ENCODE results near the gene SYNPR. TPM values are rescaled to one million over a fixed set of nuclear protein-coding genes. Genes with fewer than 3 reads are reported as not detected.

SYNPR gene
- total RNA-seq, 2 experiments from 2014 or later = not detected

DNA sequence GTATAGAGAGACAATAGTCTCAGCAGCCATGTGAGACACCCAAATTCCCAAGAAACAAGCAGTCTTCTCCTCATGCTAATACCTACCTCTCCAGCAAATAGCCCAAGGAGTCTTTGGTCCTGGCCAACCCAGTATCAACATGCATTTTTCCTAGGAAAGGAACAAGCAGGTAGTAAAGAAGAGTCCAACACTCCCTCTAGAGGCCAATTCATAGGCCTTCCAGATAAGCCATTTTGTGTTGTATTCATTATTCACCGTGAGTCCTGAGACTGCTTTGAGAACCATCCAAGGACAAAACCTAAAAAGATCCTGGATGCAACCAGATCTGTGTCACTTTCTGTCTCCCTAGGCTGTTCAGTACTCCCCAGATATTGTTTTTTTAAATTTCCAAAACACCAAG is 310.8 kb downstream of the SYNPR start:
- Histone ChIP-seq H3K36me3 (ENCODE audit: insufficient read depth, low read length) (no peaks in the 10 kb centered on the region), H3K4me1 (ENCODE audit: insufficient read depth, low read length) (no peaks in the 10 kb centered on the region), H3K4me3 (ENCODE audit: low read length) (no peak overlapping the region), H3K27ac (ENCODE audit: low read depth in 1 of 2, low read length in 2 of 2) (no peak overlapping the region), H3K27me3 (ENCODE audit: control insufficient read depth in 1 of 2, insufficient read depth in 2 of 2, low read length in 2 of 2) (no peaks in the 10 kb centered on the region), H3K9me3 (ENCODE audit: control insufficient read depth in 1 of 2, insufficient read depth in 1 of 2, low read length in 2 of 2) (peaks cover 0 to 10% of the 10 kb centered on the region in 2 experiments)
- TF ChIP-seq CTCF (IDR thresholded peaks at IDR 0.05) = no peak
- Mint-ChIP-seq H3K9me3 (peaks cover 6% of the 10 kb centered on the region), H3K36me3 (ENCODE audit: low read depth) (no peaks in the 10 kb centered on the region), H3K27me3 (no peaks in the 10 kb centered on the region), H3K27ac (no peak overlapping the region), H3K4me1 (ENCODE audit: low read depth) (no peaks in the 10 kb centered on the region), H3K4me3 (no peak overlapping the region)
- ATAC-seq (ENCODE audit: poor library complexity) (no peak), DNase-seq (no peak)
- intact Hi-C loops (cut with DNase I, micrococcal nuclease) = no loop called here
- ChIA-PET CTCF (no interaction called here), POLR2A (no interaction called here)

- Mint-ChIP-seq H3K9me3 (peaks cover under 1% of the 10 kb centered on the region), H3K36me3 (ENCODE audit: low read depth) (no peaks in the 10 kb centered on the region), H3K4me3 (no peak overlapping the region), H3K27ac (no peak overlapping the region), H3K4me1 (ENCODE audit: low read depth) (no peaks in the 10 kb centered on the region), H3K27me3 (no peaks in the 10 kb centered on the region)
- Histone ChIP-seq H3K4me3 (ENCODE audit: low read length) (no peak overlapping the region), H3K4me1 (ENCODE audit: insufficient read depth, low read length) (no peaks in the 10 kb centered on the region), H3K27me3 (ENCODE audit: control insufficient read depth in 1 of 2, insufficient read depth in 2 of 2, low read length in 2 of 2) (no peaks in the 10 kb centered on the region), H3K9me3 (ENCODE audit: control insufficient read depth in 1 of 2, insufficient read depth in 1 of 2, low read length in 2 of 2) (peaks cover 0 to 5% of the 10 kb centered on the region in 2 experiments), H3K36me3 (ENCODE audit: insufficient read depth, low read length) (no peaks in the 10 kb centered on the region), H3K27ac (ENCODE audit: low read depth in 1 of 2, low read length in 2 of 2) (no peak overlapping the region)
- no peak for ATAC-seq (ENCODE audit: poor library complexity)
- intact Hi-C loops (cut with DNase I, micrococcal nuclease) = no loop called here
- DNase-seq = no peak
- CTCF ChIA-PET = no interaction called here
- POLR2A ChIA-PET = no interaction called here
- TF ChIP-seq CTCF (IDR thresholded peaks at IDR 0.05) = no peak
Measured at GRCh38 chr3:63593779-63594178, 315.7 kb downstream of the SYNPR start.

DNA sequence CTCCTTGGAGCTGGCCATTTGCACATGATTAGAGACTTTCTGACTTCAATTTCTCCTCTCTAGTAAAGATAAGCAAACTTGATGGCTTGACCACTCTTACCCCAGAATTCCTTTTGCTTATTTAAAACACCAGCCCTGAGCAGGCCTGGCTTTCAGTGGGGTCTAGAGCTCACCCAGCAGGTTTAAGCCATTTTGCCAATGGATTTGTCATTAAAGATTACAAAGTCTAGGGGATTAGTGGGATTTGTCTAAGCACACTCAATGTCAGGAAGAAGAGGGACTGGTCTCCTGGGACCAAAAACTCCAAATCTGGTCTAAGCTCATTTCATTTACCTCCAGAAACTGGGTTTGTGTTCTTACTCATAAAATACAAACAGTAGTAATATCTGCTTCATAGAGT is 317.1 kb downstream of the SYNPR start:
- DNase-seq (no peak), ATAC-seq (ENCODE audit: poor library complexity) (no peak)
- Mint-ChIP-seq H3K27ac (no peak overlapping the region), H3K4me3 (no peak overlapping the region), H3K36me3 (ENCODE audit: low read depth) (no peaks in the 10 kb centered on the region), H3K9me3 (no peaks in the 10 kb centered on the region), H3K27me3 (no peaks in the 10 kb centered on the region), H3K4me1 (ENCODE audit: low read depth) (no peaks in the 10 kb centered on the region)
- Histone ChIP-seq H3K4me3 (ENCODE audit: low read length) (no peak overlapping the region), H3K4me1 (ENCODE audit: insufficient read depth, low read length) (no peaks in the 10 kb centered on the region), H3K36me3 (ENCODE audit: insufficient read depth, low read length) (no peaks in the 10 kb centered on the region), H3K27me3 (ENCODE audit: control insufficient read depth in 1 of 2, insufficient read depth in 2 of 2, low read length in 2 of 2) (no peaks in the 10 kb centered on the region), H3K9me3 (ENCODE audit: control insufficient read depth in 1 of 2, insufficient read depth in 1 of 2, low read length in 2 of 2) (no peaks in the 10 kb centered on the region), H3K27ac (ENCODE audit: low read depth in 1 of 2, low read length in 2 of 2) (no peak overlapping the region)
- ChIA-PET POLR2A (no interaction called here), CTCF (no interaction called here)
- no peak for TF ChIP-seq CTCF (IDR thresholded peaks at IDR 0.05)
- intact Hi-C loops (cut with DNase I, micrococcal nuclease) = no loop called here
